K562 (cell line): Measurements from ENCODE around the gene CALHM4. TPM values are rescaled to one million over a fixed set of nuclear protein-coding genes. Genes with fewer than 3 reads are reported as not detected.

ENCODE experiments used
- FOXK1 ChIP-seq: sonication (generic); formaldehyde crosslinking; IDR thresholded peaks from 2 replicates; pipeline ENCODE4 v1.8.0; 2022; ENCODE audit warnings: missing genetic modification reagents, mild to moderate bottlenecking, borderline replicate concordance
- HDAC3 ChIP-seq: fragments of 450-650 bp; IDR thresholded peaks from 2 replicates; pipeline ENCODE4 v1.6.1; 2018; ENCODE audit warnings: borderline replicate concordance, mild to moderate bottlenecking, moderate library complexity; ENCODE audit not compliant: partially characterized antibody
- L3MBTL2 ChIP-seq: fragments of 450-650 bp; IDR thresholded peaks from 2 replicates; pipeline ENCODE4 v1.6.1; 2016; ENCODE audit warnings: mild to moderate bottlenecking, moderate library complexity
- SETDB1 ChIP-seq: IDR thresholded peaks from one replicate; pipeline ENCODE4 v1.6.1; 2012; ENCODE audit warnings: low read length, control low read depth, inconsistent platforms
- TCF3 ChIP-seq: sonication (generic); formaldehyde crosslinking; IDR thresholded peaks from 2 replicates; pipeline ENCODE4 v1.4.0; 2020; ENCODE audit warnings: mild to moderate bottlenecking, missing genetic modification reagents
- TCF7 ChIP-seq: sonication (generic); IDR thresholded peaks from 2 replicates; pipeline ENCODE4 v1.6.1; 2016; ENCODE audit warnings: antibody characterized with exemption, borderline replicate concordance
- TEAD1 ChIP-seq, 2 experiments: fragments of 450-650 bp in 1 of 2; sonication (generic) in 1 of 2; formaldehyde crosslinking; IDR thresholded peaks; 2 replicates each; pipeline versions ENCODE4 v1.4.0 to v1.8.0; 2020 to 2022; ENCODE audit warnings: mild to moderate bottlenecking in 2 of 2, missing genetic modification reagents in 1 of 2
- ZC3H4 ChIP-seq: sonication (generic); formaldehyde crosslinking; IDR thresholded peaks from 2 replicates; pipeline ENCODE4 v1.9.0; 2021; ENCODE audit warnings: missing genetic modification reagents, borderline replicate concordance
- ZNF133 ChIP-seq: fragments of 250-450 bp; sonication (Bioruptor Pico); IDR thresholded peaks from 2 replicates; pipeline ENCODE4 v1.4.0; 2020; ENCODE audit warnings: mild to moderate bottlenecking
- ZNF57 ChIP-seq: fragments of 450-650 bp; formaldehyde crosslinking; IDR thresholded peaks from 2 replicates; pipeline ENCODE4 v1.4.0; 2020; ENCODE audit warnings: mild to moderate bottlenecking, moderate library complexity
- ZNF644 ChIP-seq: fragments of 200-800 bp; sonication (Bioruptor generic); IDR thresholded peaks from 2 replicates; pipeline ENCODE4 v1.6.1; 2016; ENCODE audit warnings: low read depth, missing genetic modification characterization, missing compliant biosample characterization
- polyA plus RNA-seq, 8 experiments: library from polyadenylated mRNA; depleted of rRNA in 4 of 8; stranded (reverse) in 5 of 8; unstranded in 3 of 8; fragments of >200 nt; fragmentation: Nextera tagmentation in 2 of 8; fragmentation: Illumina TruSeq in 1 of 8; extraction: Ambion mirVana in 2 of 8; extraction: Trizol in 1 of 8; gene quantifications; 2 replicates each; pipeline versions ENCODE4 v1.2.1 to v1.2.3, GENCODE V29; 2011 to 2014; ENCODE audit warnings: inconsistent platforms in 1 of 8, missing spikeins in 1 of 8
- total RNA-seq, 7 experiments: library from RNA; depleted of rRNA in 6 of 7; stranded (reverse); fragments of >200 nt in 6 of 7; fragmentation: Illumina TruSeq in 2 of 7; extraction: Trizol in 2 of 7; gene quantifications; 2 replicates each; pipeline versions ENCODE4 v1.2.1 to v1.2.3, GENCODE V29; 2011 to 2021; ENCODE audit warnings: low replicate concordance in 1 of 7
- TF ChIP-seq, protein P1 (sequence below): sonication (generic); formaldehyde crosslinking; IDR thresholded peaks from 2 replicates; pipeline ENCODE4 v1.8.1; 2023; ENCODE audit warnings: missing genetic modification reagents, mild to moderate bottlenecking, borderline replicate concordance
- TF ChIP-seq, protein P2 (sequence below): fragments of 450-650 bp; IDR thresholded peaks from 2 replicates; pipeline ENCODE4 v1.6.1; 2016; ENCODE audit warnings: missing biosample characterization, missing genetic modification characterization

CALHM4 gene
- total and polyA plus RNA-seq, 9 of the 15 experiments (the other 6 are each of a cell fraction or from before 2014, with no cell fraction given): not detected

GRCh38 chr6:116562614-116563013 lies 9.1 kb downstream of the CALHM4 start (continued):
- TF ChIP-seq, protein P1, sequence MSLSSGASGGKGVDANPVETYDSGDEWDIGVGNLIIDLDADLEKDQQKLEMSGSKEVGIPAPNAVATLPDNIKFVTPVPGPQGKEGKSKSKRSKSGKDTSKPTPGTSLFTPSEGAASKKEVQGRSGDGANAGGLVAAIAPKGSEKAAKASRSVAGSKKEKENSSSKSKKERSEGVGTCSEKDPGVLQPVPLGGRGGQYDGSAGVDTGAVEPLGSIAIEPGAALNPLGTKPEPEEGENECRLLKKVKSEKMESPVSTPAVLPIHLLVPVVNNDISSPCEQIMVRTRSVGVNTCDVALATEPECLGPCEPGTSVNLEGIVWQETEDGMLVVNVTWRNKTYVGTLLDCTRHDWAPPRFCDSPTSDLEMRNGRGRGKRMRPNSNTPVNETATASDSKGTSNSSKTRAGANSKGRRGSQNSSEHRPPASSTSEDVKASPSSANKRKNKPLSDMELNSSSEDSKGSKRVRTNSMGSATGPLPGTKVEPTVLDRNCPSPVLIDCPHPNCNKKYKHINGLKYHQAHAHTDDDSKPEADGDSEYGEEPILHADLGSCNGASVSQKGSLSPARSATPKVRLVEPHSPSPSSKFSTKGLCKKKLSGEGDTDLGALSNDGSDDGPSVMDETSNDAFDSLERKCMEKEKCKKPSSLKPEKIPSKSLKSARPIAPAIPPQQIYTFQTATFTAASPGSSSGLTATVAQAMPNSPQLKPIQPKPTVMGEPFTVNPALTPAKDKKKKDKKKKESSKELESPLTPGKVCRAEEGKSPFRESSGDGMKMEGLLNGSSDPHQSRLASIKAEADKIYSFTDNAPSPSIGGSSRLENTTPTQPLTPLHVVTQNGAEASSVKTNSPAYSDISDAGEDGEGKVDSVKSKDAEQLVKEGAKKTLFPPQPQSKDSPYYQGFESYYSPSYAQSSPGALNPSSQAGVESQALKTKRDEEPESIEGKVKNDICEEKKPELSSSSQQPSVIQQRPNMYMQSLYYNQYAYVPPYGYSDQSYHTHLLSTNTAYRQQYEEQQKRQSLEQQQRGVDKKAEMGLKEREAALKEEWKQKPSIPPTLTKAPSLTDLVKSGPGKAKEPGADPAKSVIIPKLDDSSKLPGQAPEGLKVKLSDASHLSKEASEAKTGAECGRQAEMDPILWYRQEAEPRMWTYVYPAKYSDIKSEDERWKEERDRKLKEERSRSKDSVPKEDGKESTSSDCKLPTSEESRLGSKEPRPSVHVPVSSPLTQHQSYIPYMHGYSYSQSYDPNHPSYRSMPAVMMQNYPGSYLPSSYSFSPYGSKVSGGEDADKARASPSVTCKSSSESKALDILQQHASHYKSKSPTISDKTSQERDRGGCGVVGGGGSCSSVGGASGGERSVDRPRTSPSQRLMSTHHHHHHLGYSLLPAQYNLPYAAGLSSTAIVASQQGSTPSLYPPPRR (CRISPR knock-in tag): no peak
- TF ChIP-seq TEAD1 (CRISPR knock-in tag; IDR thresholded peaks at IDR 0.05) (peak in 1 of 2 experiments; percentile 65; a peak in 2 of 4 replicates), ZNF644 (tag) (peak; percentile 59; the same call in 1 of the 2 replicates), ZNF133 (CRISPR knock-in tag) (no peak), FOXK1 (no peak), TCF3 (peak; percentile 83), ZNF57 (no peak), L3MBTL2 (peak; percentile 68), ZC3H4 (CRISPR knock-in tag) (no peak), TCF7 (0 out of 2 replicates have a peak, but pooled peaks have one; percentile 50), SETDB1 (no peak), HDAC3 (no peak)
- TF ChIP-seq, protein P2, sequence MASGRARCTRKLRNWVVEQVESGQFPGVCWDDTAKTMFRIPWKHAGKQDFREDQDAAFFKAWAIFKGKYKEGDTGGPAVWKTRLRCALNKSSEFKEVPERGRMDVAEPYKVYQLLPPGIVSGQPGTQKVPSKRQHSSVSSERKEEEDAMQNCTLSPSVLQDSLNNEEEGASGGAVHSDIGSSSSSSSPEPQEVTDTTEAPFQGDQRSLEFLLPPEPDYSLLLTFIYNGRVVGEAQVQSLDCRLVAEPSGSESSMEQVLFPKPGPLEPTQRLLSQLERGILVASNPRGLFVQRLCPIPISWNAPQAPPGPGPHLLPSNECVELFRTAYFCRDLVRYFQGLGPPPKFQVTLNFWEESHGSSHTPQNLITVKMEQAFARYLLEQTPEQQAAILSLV (tag): no peak
